Activated naive CD8-positive, alpha-beta T cell treated with anti-CD3 and anti-CD28 coated beads, Interleukin-2, amount 50 U/mL, for 24 hours (primary cell): ENCODE measurements around the gene AQP9.

Source experiments
- ATAC-seq: fragments of 150-1000 bp; cut with Tn5 transposase; one replicate; pipeline ENCODE4 v1.10.0; 2021
- DNase-seq: peaks from one replicate; pipeline ENCODE4 v3.0.0; 2021
- H3K27ac Mint-ChIP-seq: one replicate; pipeline ENCODE4 v1.8.0; 2021; ENCODE audit warnings: mild to moderate bottlenecking, mixed read lengths
- H3K27me3 Mint-ChIP-seq: one replicate; pipeline ENCODE4 v1.8.0; 2021; ENCODE audit warnings: mixed read lengths
- H3K36me3 Mint-ChIP-seq: one replicate; pipeline ENCODE4 v1.8.0; 2021; ENCODE audit warnings: low read depth, mixed read lengths
- H3K4me1 Mint-ChIP-seq: one replicate; pipeline ENCODE4 v1.8.0; 2021; ENCODE audit warnings: mixed read lengths
- H3K4me3 Mint-ChIP-seq: one replicate; pipeline ENCODE4 v1.8.0; 2021; ENCODE audit warnings: mild to moderate bottlenecking, moderate library complexity, mixed read lengths
- H3K9me3 Mint-ChIP-seq: one replicate; pipeline ENCODE4 v1.8.0; 2021; ENCODE audit warnings: mixed read lengths

AQP9 gene

DNA sequence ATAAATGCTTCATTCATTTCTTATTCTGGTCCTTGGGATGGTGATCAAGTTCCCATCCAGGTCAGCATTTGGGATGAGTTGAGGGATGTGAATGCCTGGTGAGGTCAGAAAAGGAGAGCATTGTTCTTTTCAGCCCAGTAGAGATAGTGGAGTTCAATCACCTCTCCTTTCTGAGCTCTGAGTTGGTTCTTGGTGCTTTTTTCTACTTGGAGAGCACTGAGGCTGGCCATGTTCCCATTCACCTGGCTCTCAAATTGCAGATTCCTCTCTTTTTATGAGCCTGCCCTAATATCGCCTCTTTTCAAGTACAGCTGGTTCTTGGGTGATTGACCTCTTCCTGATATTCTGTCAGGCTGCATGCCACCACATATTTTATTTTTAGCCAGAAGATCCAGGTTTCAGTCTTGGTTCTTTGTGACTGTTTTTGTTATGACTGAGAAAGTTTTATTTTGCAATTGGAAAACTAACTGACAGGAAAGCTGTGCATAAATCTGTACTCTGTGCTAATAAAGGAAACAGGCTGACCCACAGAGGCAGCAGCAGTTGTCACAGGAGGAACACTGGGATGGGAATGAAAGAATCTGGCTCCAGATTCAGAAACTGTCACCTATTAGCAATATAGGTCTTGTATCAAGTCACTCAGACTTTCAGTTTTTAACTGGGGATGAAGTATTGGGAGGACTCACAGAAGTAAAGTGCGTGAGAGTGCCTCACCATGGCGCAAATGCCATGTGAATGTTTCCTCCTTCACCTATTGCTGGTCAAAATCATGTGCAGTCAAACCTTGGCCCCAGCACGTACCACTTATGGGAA, 10.7 kb downstream of the AQP9 start:
- no peak for DNase-seq
- Mint-ChIP-seq H3K4me1 (no peaks in the 10 kb centered on the region), H3K27me3 (peaks cover 7% of the 10 kb centered on the region), H3K9me3 (no peaks in the 10 kb centered on the region), H3K4me3 (no peak overlapping the region), H3K27ac (no peak overlapping the region), H3K36me3 (no peaks in the 10 kb centered on the region)
- no peak for ATAC-seq

DNA sequence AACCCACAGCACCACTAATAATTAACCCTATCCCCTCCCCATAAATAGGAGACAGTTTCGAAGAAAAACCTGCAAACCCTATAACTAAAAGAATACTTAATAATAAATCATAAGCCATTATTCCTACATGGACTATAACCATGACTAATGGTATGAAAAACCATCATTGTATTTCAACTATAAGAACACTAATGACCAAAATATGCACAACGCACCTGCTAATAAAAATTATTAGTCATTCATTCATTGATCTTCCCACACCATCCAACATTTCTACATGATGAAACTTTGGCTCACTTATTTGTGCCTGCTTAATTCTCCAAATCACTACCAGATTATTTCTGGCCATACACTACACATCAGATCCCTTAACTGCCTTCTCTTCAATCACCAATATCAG, 16.6 kb downstream of the AQP9 start:
- no peaks in the 10 kb centered on the region for H3K36me3 Mint-ChIP-seq
- ATAC-seq = no peak

GRCh38 chr15:58159827-58160386, 21.7 kb downstream of the AQP9 start:
- Mint-ChIP-seq H3K9me3 (no peaks in the 10 kb centered on the region), H3K4me3 (no peak overlapping the region), H3K4me1 (no peaks in the 10 kb centered on the region), H3K27ac (no peak overlapping the region), H3K27me3 (peaks cover 25% of the 10 kb centered on the region), H3K36me3 (no peaks in the 10 kb centered on the region)
- DNase-seq = no peak
- ATAC-seq = no peak

More for the DNA sequence above, 16.6 kb downstream of the AQP9 start:
- no peaks in the 10 kb centered on the region for H3K4me1 Mint-ChIP-seq
- DNase-seq = no peak
- peaks cover 6% of the 10 kb centered on the region for H3K27me3 Mint-ChIP-seq
- no peaks in the 10 kb centered on the region for H3K9me3 Mint-ChIP-seq
- no peak overlapping the region for H3K4me3 Mint-ChIP-seq
- H3K27ac Mint-ChIP-seq = no peak overlapping the region

DNA sequence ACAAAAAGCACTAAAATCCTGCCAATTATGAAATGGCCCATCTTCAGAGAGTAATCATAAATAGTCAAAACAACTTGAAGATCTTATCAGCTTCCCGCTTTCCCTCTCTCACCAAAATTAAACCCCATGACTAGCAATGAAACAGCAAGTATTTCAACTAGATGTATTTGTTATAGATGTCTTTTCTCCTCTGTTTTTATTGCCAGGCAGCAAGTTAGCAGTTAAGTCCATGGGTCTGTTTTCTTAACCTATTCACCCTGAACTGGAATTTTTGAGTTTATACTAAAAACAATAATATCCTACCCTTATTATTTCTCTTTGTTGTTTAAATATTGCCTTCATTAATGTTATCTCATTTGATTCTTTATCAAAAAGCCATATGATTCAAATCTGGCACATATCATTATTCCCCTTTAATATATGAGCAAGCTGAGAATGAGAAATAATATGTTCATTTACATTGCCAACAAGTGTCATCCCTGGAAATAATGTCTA, 23.3 kb downstream of the AQP9 start:
- no peaks in the 10 kb centered on the region for H3K4me1 Mint-ChIP-seq
- no peak overlapping the region for H3K4me3 Mint-ChIP-seq
- H3K36me3 Mint-ChIP-seq = no peaks in the 10 kb centered on the region
- H3K27ac Mint-ChIP-seq = no peak overlapping the region
- ATAC-seq (no peak), DNase-seq (no peak)
- peaks cover 34% of the 10 kb centered on the region for H3K27me3 Mint-ChIP-seq
- no peaks in the 10 kb centered on the region for H3K9me3 Mint-ChIP-seq

DNA sequence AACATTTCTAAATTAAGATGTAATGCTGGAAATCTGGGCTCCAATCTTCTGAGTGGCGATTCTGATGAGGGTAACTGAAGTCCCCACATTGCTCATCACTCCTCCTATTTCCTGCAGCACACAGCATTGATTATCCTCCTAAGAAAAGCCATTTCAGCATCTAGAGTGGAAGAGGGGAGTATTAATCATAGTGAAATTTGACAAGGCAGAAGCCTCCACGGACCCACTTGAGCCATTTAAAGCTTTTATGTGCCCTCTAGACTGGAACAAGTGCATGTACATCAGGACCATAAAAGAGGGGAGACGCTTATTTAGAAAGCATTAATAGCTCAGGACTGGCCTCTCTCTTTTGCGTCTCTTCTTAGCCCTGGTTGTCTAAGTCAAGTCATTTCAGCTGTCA, 25.8 kb downstream of the AQP9 start:
- Mint-ChIP-seq H3K9me3 (no peaks in the 10 kb centered on the region), H3K4me3 (no peak overlapping the region), H3K27me3 (peaks cover 37% of the 10 kb centered on the region), H3K27ac (no peak overlapping the region), H3K36me3 (no peaks in the 10 kb centered on the region), H3K4me1 (no peaks in the 10 kb centered on the region)
- no peak for ATAC-seq
- no peak for DNase-seq

- Mint-ChIP-seq H3K4me1 (no peaks in the 10 kb centered on the region), H3K27me3 (peaks cover 32% of the 10 kb centered on the region), H3K9me3 (no peaks in the 10 kb centered on the region), H3K4me3 (no peak overlapping the region), H3K36me3 (no peaks in the 10 kb centered on the region), H3K27ac (no peak overlapping the region)
- DNase-seq (no peak), ATAC-seq (no peak)
These were observed 26.7 kb downstream of the AQP9 start for GRCh38 chr15:58164926-58165325.

DNA sequence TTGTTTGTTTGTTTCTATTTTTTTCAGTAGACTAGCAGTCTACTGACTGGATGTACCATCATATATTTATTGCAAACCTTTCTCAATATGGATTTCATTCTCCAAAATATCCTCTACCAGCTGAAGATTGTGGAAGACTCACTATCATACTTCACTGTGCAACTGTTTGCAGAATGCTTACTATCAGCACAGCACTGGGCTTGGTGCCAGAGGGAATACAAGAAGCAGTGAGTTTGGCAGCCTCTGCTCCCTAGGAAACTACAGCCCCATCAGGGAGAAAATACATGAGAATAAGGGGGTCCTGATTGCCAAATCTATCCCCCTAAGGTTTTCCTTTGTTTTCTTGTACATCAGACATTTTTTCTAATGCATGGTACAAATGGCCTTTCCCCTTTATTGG, 27.5 kb downstream of the AQP9 start:
- no peak overlapping the region for H3K4me3 Mint-ChIP-seq
- H3K9me3 Mint-ChIP-seq = no peaks in the 10 kb centered on the region
- DNase-seq = no peak
- H3K27ac Mint-ChIP-seq = no peak overlapping the region
- no peak for ATAC-seq
- peaks cover 32% of the 10 kb centered on the region for H3K27me3 Mint-ChIP-seq
- H3K4me1 Mint-ChIP-seq = no peaks in the 10 kb centered on the region
- no peaks in the 10 kb centered on the region for H3K36me3 Mint-ChIP-seq

GRCh38 chr15:58167095-58167691, 29.0 kb downstream of the AQP9 start:
- Mint-ChIP-seq H3K4me1 (no peaks in the 10 kb centered on the region), H3K27ac (no peak overlapping the region), H3K9me3 (no peaks in the 10 kb centered on the region), H3K36me3 (no peaks in the 10 kb centered on the region), H3K27me3 (peaks cover 26% of the 10 kb centered on the region), H3K4me3 (no peak overlapping the region)
- DNase-seq = no peak
- no peak for ATAC-seq

DNA sequence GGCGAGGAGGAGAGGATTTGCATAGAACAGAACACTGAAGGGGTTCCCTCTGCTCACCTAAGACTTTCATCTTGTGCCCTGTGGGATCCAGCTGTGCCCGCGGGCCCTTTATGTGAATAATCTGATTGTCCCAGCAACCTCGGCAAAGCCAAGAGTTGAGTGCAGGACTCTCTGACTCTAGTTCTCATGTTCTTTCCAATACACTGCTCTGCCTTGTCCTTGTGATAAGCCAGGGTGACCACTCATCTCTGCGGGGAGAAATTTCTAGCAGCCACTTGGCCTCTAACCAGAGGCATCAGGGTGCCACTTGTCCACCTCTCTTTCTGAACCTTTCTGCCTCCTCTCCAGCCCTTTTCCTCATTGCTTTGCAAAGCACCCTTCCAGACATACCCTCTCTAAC, 31.8 kb downstream of the AQP9 start:
- no peak overlapping the region for H3K27ac Mint-ChIP-seq
- ATAC-seq (no peak), DNase-seq (no peak)
- no peaks in the 10 kb centered on the region for H3K4me1 Mint-ChIP-seq
- H3K4me3 Mint-ChIP-seq = no peak overlapping the region
- peaks cover 19% of the 10 kb centered on the region for H3K27me3 Mint-ChIP-seq
- no peaks in the 10 kb centered on the region for H3K9me3 Mint-ChIP-seq
- H3K36me3 Mint-ChIP-seq = no peaks in the 10 kb centered on the region

- Mint-ChIP-seq H3K4me3 (no peak overlapping the region), H3K36me3 (no peaks in the 10 kb centered on the region), H3K27me3 (peaks cover 16% of the 10 kb centered on the region), H3K9me3 (no peaks in the 10 kb centered on the region), H3K27ac (no peak overlapping the region), H3K4me1 (no peaks in the 10 kb centered on the region)
- DNase-seq = no peak
- ATAC-seq = no peak
These were observed 33.4 kb downstream of the AQP9 start for GRCh38 chr15:58171476-58172061.

DNA sequence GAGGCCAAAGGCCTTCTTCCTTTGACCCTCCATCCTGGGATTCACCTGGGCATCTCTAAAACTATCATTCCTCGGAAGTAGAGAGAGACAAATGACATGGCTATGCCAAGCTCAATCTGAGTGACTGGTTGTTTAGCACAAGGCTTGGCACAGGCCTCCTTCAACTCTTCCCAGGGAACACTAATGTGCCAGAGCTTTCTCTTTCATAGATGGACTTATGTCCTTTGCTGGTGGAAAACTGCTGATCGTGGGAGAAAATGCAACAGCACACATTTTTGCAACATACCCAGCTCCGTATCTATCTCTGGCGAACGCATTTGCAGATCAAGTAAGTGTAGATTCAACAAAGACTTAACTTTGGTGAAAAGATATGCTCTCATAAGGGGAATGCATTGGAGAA, 36.5 kb downstream of the AQP9 start:
- Mint-ChIP-seq H3K4me1 (no peaks in the 10 kb centered on the region), H3K9me3 (no peaks in the 10 kb centered on the region), H3K4me3 (no peak overlapping the region), H3K27ac (no peak overlapping the region), H3K27me3 (peaks cover 19% of the 10 kb centered on the region), H3K36me3 (no peaks in the 10 kb centered on the region)
- DNase-seq (no peak), ATAC-seq (no peak)

DNA sequence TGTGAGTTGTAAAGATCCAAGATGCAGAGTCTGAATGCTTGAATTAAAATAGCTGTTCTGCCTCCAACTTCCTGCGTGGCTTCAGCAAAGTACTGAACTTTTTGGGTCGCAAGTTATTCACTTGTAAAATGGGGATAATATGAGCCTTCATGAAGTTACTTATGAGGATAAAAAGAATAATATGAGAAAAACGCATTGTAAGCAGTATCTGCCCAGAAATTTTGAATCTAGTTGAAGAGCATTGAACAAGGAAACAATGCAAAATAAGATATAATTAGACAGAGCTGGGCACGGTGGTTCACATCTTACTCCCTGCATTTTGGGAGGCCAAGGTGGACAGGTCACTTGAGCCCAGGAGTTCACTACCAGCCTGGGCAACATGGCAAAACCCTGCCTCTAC, 37.8 kb downstream of the AQP9 start:
- ATAC-seq = no peak
- no peak for DNase-seq
- H3K4me1 Mint-ChIP-seq = no peaks in the 10 kb centered on the region
- H3K36me3 Mint-ChIP-seq = no peaks in the 10 kb centered on the region
- peaks cover 20% of the 10 kb centered on the region for H3K27me3 Mint-ChIP-seq
- H3K9me3 Mint-ChIP-seq = no peaks in the 10 kb centered on the region
- H3K27ac Mint-ChIP-seq = no peak overlapping the region
- H3K4me3 Mint-ChIP-seq = no peak overlapping the region

DNA sequence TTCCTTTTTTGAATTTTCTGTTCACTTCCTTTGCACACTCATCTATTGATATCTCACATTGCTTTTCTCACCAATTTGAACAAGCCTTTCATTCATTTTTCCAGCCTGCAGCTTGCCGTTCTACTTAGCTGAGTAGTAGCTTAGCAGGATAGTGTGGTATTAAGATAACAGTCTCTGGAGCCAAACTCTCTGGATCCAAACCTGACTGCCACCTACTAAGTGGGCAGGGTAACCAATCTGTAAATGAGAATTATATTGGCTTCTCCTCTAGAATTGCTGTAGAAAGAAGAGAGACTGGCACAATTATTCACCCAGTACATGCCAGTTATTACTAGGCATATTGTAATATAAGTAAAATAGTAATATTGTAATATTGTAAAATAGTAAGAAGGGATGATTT, 40.5 kb downstream of the AQP9 start:
- no peak for ATAC-seq
- Mint-ChIP-seq H3K36me3 (no peaks in the 10 kb centered on the region), H3K4me1 (no peaks in the 10 kb centered on the region), H3K9me3 (no peaks in the 10 kb centered on the region), H3K27me3 (peaks cover 28% of the 10 kb centered on the region), H3K4me3 (no peak overlapping the region), H3K27ac (no peak overlapping the region)
- DNase-seq = no peak

DNA sequence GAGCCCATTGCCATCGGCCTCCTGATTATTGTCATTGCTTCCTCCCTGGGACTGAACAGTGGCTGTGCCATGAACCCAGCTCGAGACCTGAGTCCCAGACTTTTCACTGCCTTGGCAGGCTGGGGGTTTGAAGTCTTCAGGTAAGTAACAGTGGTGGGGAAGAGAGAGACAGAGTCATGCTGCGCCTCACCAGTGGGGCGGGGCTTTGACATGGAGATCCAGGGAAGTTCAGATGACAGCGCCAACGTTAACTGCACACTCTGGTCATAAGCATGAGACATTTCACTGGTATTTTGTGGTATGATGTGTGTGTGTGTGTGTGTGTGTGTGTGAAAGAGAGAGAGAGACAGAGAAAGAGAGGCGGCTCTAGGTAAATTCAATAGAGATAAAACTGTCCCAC, 41.0 kb downstream of the AQP9 start:
- ATAC-seq = no peak
- peaks cover 28% of the 10 kb centered on the region for H3K27me3 Mint-ChIP-seq
- DNase-seq = no peak
- H3K4me1 Mint-ChIP-seq = no peaks in the 10 kb centered on the region
- H3K36me3 Mint-ChIP-seq = no peaks in the 10 kb centered on the region
- H3K4me3 Mint-ChIP-seq = no peak overlapping the region
- H3K27ac Mint-ChIP-seq = no peak overlapping the region
- H3K9me3 Mint-ChIP-seq = no peaks in the 10 kb centered on the region
